B cell (primary cell): Measurements from ENCODE around the gene CNTD1. TPM values are rescaled to one million over a fixed set of nuclear protein-coding genes. Genes with fewer than 3 reads are reported as not detected.

ENCODE experiments used
- ATAC-seq: fragments of 200-7000 bp; cut with Tn5 transposase; one replicate; pipeline ENCODE4 v1.10.0; 2021; ENCODE audit warnings: low read depth, mild to moderate bottlenecking, moderate number of reproducible peaks, moderate library complexity
- CTCF ChIA-PET: fragments of 350-600 bp; sonication (Branson Sonifier 250); formaldehyde crosslinking; loops from one replicate; lab custom pipeline; 2021; ENCODE audit warnings: antibody characterized with exemption, inconsistent platforms; lab: Charles Lee
- POLR2A ChIA-PET: fragments of 350-600 bp; sonication (Branson Sonifier 250); formaldehyde crosslinking; loops from one replicate; lab custom pipeline; 2021; ENCODE audit warnings: antibody characterized with exemption; lab: Charles Lee
- DNase-seq: peaks from one replicate; pipeline ENCODE4 v3.0.0; 2013
- H2AFZ ChIP-seq: 2 replicates; pipeline ENCODE4 v1.6.1; 2012; ENCODE audit warnings: mild to moderate bottlenecking, low read depth, low read length; ENCODE audit not compliant: insufficient read depth, poor library complexity, severe bottlenecking
- H3K27ac ChIP-seq, 2 donors: 1 replicate in 1 of 2; 2 replicates in 1 of 2; pipeline ENCODE4 v1.5.1; 2012 to 2013; ENCODE audit warnings: low read length in 2 of 2, mild to moderate bottlenecking in 2 of 2, moderate library complexity in 1 of 2
- H3K27me3 ChIP-seq, 4 experiments: fragments of 200-600 bp in 1 of 4; sonication (generic) in 1 of 4; replicated peaks in 1 of 4; 1 replicate in 2 of 4; 2 replicates in 2 of 4; pipeline versions ENCODE4 v1.6.1 to v1.7.0; 2013 to 2016; ENCODE audit warnings: low read length in 3 of 4, mild to moderate bottlenecking in 2 of 4, mixed read lengths in 1 of 4, moderate library complexity in 1 of 4; ENCODE audit not compliant: insufficient read depth in 4 of 4, control insufficient read depth in 3 of 4; ENCODE audit errors: control extremely low read depth in 1 of 4
- H3K36me3 ChIP-seq, 2 experiments: replicated peaks in 1 of 2; 1 replicate in 1 of 2; 2 replicates in 1 of 2; pipeline versions ENCODE4 v1.6.1 to v1.7.1; 2013; ENCODE audit warnings: low read length in 1 of 2; ENCODE audit not compliant: insufficient read depth in 2 of 2, control insufficient read depth in 1 of 2; ENCODE audit errors: control extremely low read depth in 1 of 2, extremely low read depth in 1 of 2
- H3K4me1 ChIP-seq, 2 donors: fragments of 200-600 bp in 1 of 2; sonication (generic) in 1 of 2; 1 replicate in 1 of 2; 2 replicates in 1 of 2; pipeline versions ENCODE4 v1.5.1 to v1.6.1; 2013 to 2017; ENCODE audit warnings: low read length in 2 of 2; ENCODE audit not compliant: control insufficient read depth in 2 of 2, insufficient read depth in 2 of 2
- H3K4me2 ChIP-seq: replicated peaks from 2 replicates; pipeline ENCODE3; 2012; ENCODE audit warnings: mild to moderate bottlenecking, low read depth, low read length; ENCODE audit not compliant: poor library complexity, severe bottlenecking
- H3K4me3 ChIP-seq, 5 experiments: fragments of 200-600 bp in 1 of 5; sonication (generic) in 1 of 5; 1 replicate in 3 of 5; 2 replicates in 2 of 5; pipeline versions ENCODE4 v1.5.1 to v1.7.0; 2011 to 2016; ENCODE audit warnings: low read length in 4 of 5, mild to moderate bottlenecking in 4 of 5, low read depth in 2 of 5, control low read depth in 1 of 5, moderate library complexity in 1 of 5; ENCODE audit not compliant: insufficient read depth in 1 of 5; ENCODE audit errors: control extremely low read depth in 1 of 5, extremely low read depth in 1 of 5
- H3K79me2 ChIP-seq: fragments of 200-600 bp; sonication (generic); one replicate; pipeline ENCODE4 v1.6.0; 2016; ENCODE audit warnings: low read length; ENCODE audit not compliant: control insufficient read depth, insufficient read depth
- H3K9ac ChIP-seq: fragments of 200-600 bp; sonication (generic); 2 replicates; pipeline ENCODE4 v1.6.1; 2017; ENCODE audit warnings: mild to moderate bottlenecking, low read length, moderate library complexity
- H3K9me3 ChIP-seq, 3 donors: one replicate each; pipeline versions ENCODE4 v1.6.1 to v1.7.1; 2013; ENCODE audit warnings: low read length in 2 of 3; ENCODE audit not compliant: control insufficient read depth in 2 of 3, insufficient read depth in 1 of 3; ENCODE audit errors: control extremely low read depth in 1 of 3
- H4K20me1 ChIP-seq: 2 replicates; pipeline ENCODE4 v1.6.0; 2012; ENCODE audit warnings: mild to moderate bottlenecking, low read length; ENCODE audit not compliant: insufficient read depth, control insufficient read depth, poor library complexity, severe bottlenecking
- H3K27ac Mint-ChIP-seq: one replicate; pipeline ENCODE4 v1.8.0; 2021; ENCODE audit warnings: mixed read lengths
- H3K27me3 Mint-ChIP-seq: one replicate; pipeline ENCODE4 v1.8.0; 2021; ENCODE audit warnings: mixed read lengths
- H3K4me1 Mint-ChIP-seq: one replicate; pipeline ENCODE4 v1.8.0; 2021; ENCODE audit warnings: mixed read lengths
- H3K4me3 Mint-ChIP-seq: one replicate; pipeline ENCODE4 v1.8.0; 2021; ENCODE audit warnings: mixed read lengths
- H3K9me3 Mint-ChIP-seq: one replicate; pipeline ENCODE4 v1.8.0; 2022; ENCODE audit warnings: mixed read lengths; ENCODE audit not compliant: insufficient read depth
- CTCF ChIP-seq: fragments of 200-600 bp; IDR thresholded peaks from one replicate; pipeline ENCODE4 v1.8.0; 2022; ENCODE audit warnings: antibody characterized with exemption, mild to moderate bottlenecking
- EZH2 ChIP-seq: IDR thresholded peaks from 2 replicates; pipeline ENCODE4 v1.6.1; 2012; ENCODE audit warnings: borderline replicate concordance, low read depth, mild to moderate bottlenecking, moderate library complexity, low read length; ENCODE audit not compliant: insufficient read depth, poor library complexity, severe bottlenecking
- WGBS: methylation state at CpG from one replicate; pipeline ENCODE4 v1.1.5; 2013; ENCODE audit warnings: missing lambda C conversion rate; ENCODE audit not compliant: insufficient coverage; 5-methylcytosine and 5-hydroxymethylcytosine counted together
- intact Hi-C: fragments of 100-400 bp; cut with micrococcal nuclease; formaldehyde crosslinking; loops from one replicate; pipeline ENCODE4 v1.10.0; 2022
- polyA plus RNA-seq: library from polyadenylated mRNA; depleted of rRNA; stranded (reverse); fragments of >200 nt; gene quantifications from 2 replicates; pipeline ENCODE4 v1.2.3, GENCODE V29; 2012
- total RNA-seq, 2 donors: library from RNA; stranded (reverse); fragments of 120-200 nt in 1 of 2; gene quantifications; 1 replicate in 1 of 2; 2 replicates in 1 of 2; pipeline versions ENCODE4 v1.2.3 to v1.2.4, GENCODE V29; 2013 to 2022

The CNTD1 gene
- total and polyA plus RNA-seq, 2 donors (not counting 1 experiment from before 2014, with no cell fraction given), result not detected

- Histone ChIP-seq H3K36me3 (peaks cover 0 to 8% of the 10 kb centered on the region in 2 experiments), H3K9ac (no peak overlapping the region), H3K4me2 (no peak overlapping the region), H4K20me1 (no peaks in the 10 kb centered on the region), H3K4me1 (no peaks in the 10 kb centered on the region), H2AFZ (no peak overlapping the region), H3K4me3 (no peak overlapping the region), H3K27me3 (no peaks in the 10 kb centered on the region), H3K79me2 (no peaks in the 10 kb centered on the region), H3K27ac (no peak overlapping the region), H3K9me3 (no peaks in the 10 kb centered on the region)
- H3K9me3 Mint-ChIP-seq, result no peaks in the 10 kb centered on the region
- no peak for TF ChIP-seq CTCF
- no peak for TF ChIP-seq EZH2
- peaks cover 5% of the 10 kb centered on the region for H3K27me3 Mint-ChIP-seq
- H3K27ac Mint-ChIP-seq, result no peak overlapping the region
- no peak overlapping the region for H3K4me3 Mint-ChIP-seq
- CTCF ChIA-PET, result no interaction called here
- WGBS, result 100% methylated on average over 1 of the region's 1 CpG
- ATAC-seq, result no peak
- DNase-seq, result no peak
- POLR2A ChIA-PET, result interaction anchor here (0.7 kb wide), 1 partner anchor 192 kb away, joined by 12 read pairs; no protein-coding TSS in a partner anchor
- intact Hi-C loops, result no loop called here
- H3K4me1 Mint-ChIP-seq, result no peaks in the 10 kb centered on the region
Measured at GRCh38 chr17:42804918-42805367, 6.3 kb downstream of the CNTD1 start.

DNA sequence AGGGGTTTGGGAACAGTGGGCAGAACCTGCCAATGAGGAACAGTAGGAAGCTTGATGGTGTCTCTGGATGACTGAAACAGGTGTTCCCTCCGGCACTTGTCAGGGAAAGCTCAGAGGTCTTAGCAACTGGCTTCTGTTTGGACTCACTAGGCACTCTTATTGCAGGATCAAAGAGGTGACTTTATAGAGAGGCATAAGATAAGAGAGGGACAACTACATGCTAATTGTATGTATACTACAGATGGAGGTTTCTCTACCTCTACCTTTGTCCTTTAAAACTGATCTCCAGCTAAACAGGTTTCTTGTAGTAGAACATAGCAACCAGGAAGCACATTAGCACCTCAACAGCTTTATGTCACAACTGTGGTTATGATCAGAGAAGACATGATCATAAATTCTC is 7.6 kb downstream of the CNTD1 start:
- POLR2A ChIA-PET, result interaction anchor here (0.7 kb wide), 1 partner anchor 901 kb away, joined by 4 read pairs; no protein-coding TSS in a partner anchor
- H3K27ac ChIP-seq, result no peak overlapping the region
- CTCF ChIA-PET, result interaction anchor here (0.7 kb wide), 1 partner anchor 24 kb away, joined by 4 read pairs; no protein-coding TSS in a partner anchor
- intact Hi-C loops, result no loop called here
- H3K9me3 ChIP-seq, result no peaks in the 10 kb centered on the region
- no peaks in the 10 kb centered on the region for H3K27me3 ChIP-seq
- H3K9ac ChIP-seq, result no peak overlapping the region
- peaks cover under 1 to 17% of the 10 kb centered on the region in 2 experiments for H3K36me3 ChIP-seq
- no peak overlapping the region for H2AFZ ChIP-seq
- Mint-ChIP-seq H3K27ac (no peak overlapping the region), H3K9me3 (no peaks in the 10 kb centered on the region), H3K27me3 (no peaks in the 10 kb centered on the region), H3K4me3 (no peak overlapping the region), H3K4me1 (no peaks in the 10 kb centered on the region)
- DNase-seq, result no peak
- H3K4me1 ChIP-seq, result no peaks in the 10 kb centered on the region
- H4K20me1 ChIP-seq, result no peaks in the 10 kb centered on the region
- H3K79me2 ChIP-seq, result no peaks in the 10 kb centered on the region
- no peak overlapping the region for H3K4me2 ChIP-seq
- no peak for ATAC-seq
- no peak overlapping the region for H3K4me3 ChIP-seq
- WGBS, result 100% methylated on average over 1 of the region's 1 CpG
- TF ChIP-seq EZH2 (no peak), CTCF (no peak)
